GM12874 (cell line): ENCODE results near the gene TMEM233.

Source experiments
- TF ChIP-seq, protein P1 (sequence below): IDR thresholded peaks from 2 replicates; pipeline ENCODE4 v1.5.1; 2011; ENCODE audit warnings: low read depth, mild to moderate bottlenecking, control low read depth, low read length, moderate library complexity; ENCODE audit not compliant: insufficient read depth

TMEM233 gene

DNA sequence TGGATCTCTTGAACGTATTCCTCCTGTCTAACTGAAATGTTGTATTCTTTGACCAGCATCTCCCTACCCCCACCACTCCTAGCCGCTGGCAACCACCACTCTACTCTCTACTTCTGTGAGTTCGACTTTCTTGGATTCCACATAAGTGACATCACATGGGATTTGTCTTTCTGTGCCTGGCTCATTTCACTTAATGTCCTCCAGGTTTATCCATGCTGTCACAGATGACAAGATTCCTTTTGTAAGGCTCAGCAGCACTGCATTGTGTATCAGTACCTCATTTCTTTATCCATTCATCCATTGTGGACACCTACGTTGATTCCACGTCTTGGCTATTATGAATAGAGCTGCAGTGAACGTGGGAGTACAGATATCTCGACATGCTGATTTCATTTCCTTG, 84.9 kb downstream of the TMEM233 start:
- TF ChIP-seq, protein P1, sequence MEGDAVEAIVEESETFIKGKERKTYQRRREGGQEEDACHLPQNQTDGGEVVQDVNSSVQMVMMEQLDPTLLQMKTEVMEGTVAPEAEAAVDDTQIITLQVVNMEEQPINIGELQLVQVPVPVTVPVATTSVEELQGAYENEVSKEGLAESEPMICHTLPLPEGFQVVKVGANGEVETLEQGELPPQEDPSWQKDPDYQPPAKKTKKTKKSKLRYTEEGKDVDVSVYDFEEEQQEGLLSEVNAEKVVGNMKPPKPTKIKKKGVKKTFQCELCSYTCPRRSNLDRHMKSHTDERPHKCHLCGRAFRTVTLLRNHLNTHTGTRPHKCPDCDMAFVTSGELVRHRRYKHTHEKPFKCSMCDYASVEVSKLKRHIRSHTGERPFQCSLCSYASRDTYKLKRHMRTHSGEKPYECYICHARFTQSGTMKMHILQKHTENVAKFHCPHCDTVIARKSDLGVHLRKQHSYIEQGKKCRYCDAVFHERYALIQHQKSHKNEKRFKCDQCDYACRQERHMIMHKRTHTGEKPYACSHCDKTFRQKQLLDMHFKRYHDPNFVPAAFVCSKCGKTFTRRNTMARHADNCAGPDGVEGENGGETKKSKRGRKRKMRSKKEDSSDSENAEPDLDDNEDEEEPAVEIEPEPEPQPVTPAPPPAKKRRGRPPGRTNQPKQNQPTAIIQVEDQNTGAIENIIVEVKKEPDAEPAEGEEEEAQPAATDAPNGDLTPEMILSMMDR: no peak

DNA sequence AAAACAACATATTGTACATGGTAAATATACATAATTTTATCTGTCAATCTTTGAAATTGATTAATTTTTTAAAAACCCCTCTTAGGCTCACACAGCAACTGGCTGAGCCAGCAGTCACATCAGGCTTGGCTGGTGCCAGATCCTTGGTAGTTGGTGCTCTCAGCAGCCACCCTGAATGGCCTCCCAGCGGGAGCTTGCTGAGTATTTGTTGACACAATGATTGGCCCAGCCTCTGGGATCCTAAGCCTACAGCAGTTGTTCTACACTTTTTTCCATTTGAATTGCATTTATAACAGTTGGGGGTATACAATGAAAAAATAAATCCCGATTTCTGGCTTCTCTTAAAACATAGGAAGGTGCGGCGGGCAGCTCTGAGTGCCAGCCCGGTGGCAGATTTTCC, 85.5 kb downstream of the TMEM233 start:
- TF ChIP-seq, protein P1: no peak

DNA sequence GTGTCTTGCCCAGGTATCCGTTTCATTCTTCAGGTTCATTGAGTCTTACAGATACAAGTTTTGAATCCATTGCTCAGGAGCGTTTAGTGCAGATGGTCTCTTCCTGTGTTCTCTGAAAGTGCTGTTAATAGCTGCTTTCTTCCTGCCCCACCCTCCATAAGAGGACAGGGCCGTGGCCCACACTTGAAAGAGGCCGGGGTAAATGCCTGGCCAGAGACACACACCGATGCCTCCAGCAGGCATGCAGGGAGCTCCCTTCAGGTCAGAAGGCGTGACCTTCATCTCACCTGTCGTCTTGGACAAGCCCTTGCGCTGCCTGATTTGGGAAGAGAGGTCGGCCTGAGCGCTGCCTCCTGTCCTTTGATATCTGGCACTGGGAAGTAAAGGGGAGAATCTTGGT, 85.9 kb downstream of the TMEM233 start:
- TF ChIP-seq, protein P1: no peak

DNA sequence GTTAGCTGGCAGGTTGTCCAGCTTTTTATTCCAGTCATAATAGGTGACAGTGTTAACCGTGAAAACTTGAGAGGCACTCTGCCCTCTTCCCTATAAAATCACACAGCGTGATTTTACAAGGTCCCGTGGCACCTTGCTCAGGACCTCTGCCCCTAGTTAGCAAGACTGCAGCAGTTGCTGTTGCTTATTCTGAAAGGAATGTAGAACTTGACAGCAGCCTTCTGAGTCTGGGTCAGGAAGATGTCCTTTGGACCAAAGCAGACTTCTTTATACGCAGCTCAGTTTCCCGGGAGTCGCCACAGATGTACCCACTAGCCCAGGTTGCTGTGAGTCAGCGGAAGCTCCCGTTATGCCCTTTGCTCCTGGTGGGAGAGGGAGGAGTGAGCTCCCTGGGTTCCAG, 87.5 kb downstream of the TMEM233 start:
- TF ChIP-seq, protein P1: no peak

DNA sequence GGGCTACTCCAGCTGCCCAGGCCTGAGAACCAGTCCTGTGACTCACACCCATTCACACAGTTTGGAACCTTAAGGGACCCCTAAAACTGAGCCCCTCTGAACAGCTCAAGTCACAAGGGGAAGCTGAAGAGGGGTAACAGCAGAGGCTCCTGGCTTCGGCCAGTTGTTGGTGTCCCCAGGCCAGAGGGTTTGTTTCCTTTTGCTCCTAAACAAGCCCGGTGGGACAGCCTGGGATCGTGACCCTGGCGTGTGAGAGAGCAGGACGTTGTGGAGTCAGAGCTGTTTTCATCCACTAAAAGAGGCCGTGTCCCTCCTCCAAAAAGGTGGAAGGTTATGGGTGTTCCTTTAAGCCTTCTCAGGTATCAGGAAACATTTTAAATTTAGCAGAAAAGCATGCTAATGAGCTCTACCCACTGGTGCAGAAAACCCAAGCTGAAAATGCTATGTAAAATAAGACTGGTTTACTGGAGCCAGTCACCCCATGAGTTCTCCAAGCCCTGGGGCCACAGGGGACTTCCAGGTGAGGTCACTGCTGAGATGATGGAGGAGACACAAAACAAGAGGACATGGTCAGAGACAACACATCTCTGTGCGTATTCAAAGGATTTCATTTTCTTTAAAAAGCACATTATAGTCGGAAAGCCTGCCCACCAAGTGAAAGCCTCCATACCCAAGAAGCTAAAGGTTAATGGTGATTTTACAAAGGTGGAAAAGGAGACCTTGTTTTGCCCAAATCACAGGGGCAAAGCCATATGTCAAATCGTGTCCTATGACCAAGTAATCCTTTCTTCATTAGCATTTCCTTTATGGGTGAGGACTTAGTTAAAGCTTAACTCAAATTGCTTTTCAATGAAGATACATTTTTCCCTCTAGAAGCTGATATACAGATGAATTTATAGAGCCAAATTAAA, 88.4 kb downstream of the TMEM233 start:
- TF ChIP-seq, protein P1: no peak

DNA sequence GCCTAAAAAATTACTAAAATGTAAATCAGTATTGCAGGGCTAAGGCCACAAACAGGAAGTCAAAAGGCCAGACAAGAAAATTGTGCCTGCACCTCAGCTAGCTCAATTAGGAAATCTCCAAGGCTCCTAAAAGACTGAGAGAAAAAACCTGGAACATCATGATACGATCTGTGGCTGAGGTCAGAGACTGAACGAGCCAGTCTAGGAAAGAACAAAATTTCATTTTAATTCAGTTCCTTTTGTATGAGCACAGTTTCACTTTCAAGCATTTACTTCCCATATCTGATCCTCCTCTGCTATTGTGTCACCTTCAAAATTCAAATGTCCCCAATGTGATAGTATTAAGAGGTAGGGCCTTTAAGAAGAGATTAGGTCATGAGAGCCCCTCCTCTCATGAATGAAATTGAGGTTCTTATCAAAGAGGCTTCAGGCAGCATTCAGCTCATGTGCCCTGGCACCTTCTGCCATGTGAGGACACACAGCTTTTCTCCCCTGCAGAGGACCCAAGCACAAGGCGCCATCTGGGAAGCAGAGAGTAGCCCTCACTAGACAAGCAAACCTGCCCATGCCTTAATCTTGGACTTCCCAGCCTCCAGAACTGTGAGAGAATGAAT, 89.2 kb downstream of the TMEM233 start:
- TF ChIP-seq, protein P1: no peak

DNA sequence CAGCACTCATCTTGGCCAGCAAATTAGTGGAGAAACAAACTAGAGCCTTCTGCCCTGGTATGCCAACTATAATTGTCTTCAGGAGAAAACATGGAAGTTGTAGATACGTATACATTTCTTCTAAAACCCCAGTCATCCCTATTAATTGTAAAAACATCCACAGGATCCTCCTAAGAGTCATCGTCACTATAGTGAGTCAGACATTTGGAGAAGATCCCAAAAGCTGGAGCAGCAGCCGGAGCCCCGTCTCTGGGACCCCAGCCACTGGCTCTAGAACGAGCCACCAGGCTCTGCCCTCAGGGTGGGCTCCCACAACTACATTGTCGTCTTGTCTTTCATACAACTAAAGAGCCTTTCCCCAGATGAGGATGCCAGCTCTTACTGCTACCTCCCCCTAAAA, 89.8 kb downstream of the TMEM233 start:
- TF ChIP-seq, protein P1: no peak
